ENCODE data around the gene TUFT1.

DNA sequence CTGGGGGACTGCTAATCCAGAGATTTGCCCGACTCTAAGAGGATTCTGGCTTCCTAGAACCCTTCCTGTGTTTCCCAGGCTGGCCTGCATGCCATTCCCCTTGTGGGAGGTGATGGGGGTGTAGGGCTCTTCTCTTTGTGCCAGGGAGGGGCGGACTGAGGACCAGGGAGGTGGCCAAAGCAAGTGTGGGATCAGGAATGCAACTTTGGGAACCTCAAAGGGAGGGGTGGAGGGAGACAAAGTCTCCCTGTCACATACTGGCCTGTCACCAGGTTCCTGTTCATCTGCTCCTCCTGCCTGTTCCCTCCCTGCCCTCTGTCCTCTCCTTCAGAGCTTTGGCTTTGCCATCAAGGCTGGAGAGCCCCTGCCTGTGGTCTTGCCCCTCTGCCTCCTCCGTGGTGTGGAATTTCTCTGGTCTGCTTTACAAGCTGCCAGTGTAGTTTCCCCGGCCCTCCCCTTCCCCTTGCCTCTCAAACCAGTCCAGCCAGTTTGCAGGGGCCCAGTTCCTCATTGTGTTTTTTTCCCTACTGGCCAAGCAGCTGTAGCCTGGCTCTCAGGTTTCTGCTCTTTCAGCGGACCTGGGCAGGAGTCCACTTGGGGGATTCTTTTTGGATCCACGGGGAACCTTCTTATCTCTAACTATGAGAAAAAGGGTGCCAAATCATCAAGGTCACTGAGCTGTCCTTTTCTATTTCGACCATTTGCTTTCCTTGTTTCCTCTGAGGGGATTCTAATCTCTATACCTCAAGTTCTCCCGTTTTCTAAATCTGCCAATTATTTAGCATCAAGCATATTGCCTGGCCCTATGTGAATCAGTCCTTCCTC is 27.1 kb upstream of the TUFT1 start:
- TF ChIP-seq EZH2 (IDR thresholded peaks at IDR 0.05; ENCODE audit: borderline replicate concordance, insufficient read depth, low read depth, low read length, poor library complexity, severe bottlenecking) (no peak), CTCF (IDR thresholded peaks at IDR 0.05) (no peak)

All from B cell (primary cell).